CD14-positive monocyte (primary cell): Measurements from ENCODE around the gene FNIP2. TPM values are rescaled to one million over a fixed set of nuclear protein-coding genes. Genes with fewer than 3 reads are reported as not detected.

ENCODE experiments used
- DNase-seq, 3 donors: peaks; one replicate each; pipeline ENCODE4 v3.0.0-alpha.2; 2011 to 2022
- H2AFZ ChIP-seq: 2 replicates; pipeline ENCODE4 v1.6.0; 2012; ENCODE audit warnings: mild to moderate bottlenecking, low read depth, low read length, inconsistent platforms; ENCODE audit not compliant: insufficient read depth, poor library complexity, severe bottlenecking
- H3K27ac ChIP-seq, 2 donors: 1 replicate in 1 of 2; 2 replicates in 1 of 2; pipeline ENCODE4 v1.5.1; 2012 to 2013; ENCODE audit warnings: low read length in 2 of 2, control low read depth in 1 of 2, inconsistent platforms in 1 of 2, low read depth in 1 of 2, mild to moderate bottlenecking in 1 of 2
- H3K27me3 ChIP-seq, 2 donors: one replicate each; pipeline versions ENCODE4 v1.6.0 to v1.6.1; 2011 to 2013; ENCODE audit warnings: low read length in 2 of 2; ENCODE audit not compliant: control insufficient read depth in 2 of 2, insufficient read depth in 2 of 2
- H3K36me3 ChIP-seq, 2 donors: replicated peaks in 1 of 2; 1 replicate in 1 of 2; 2 replicates in 1 of 2; pipeline versions ENCODE4 v1.5.1 to v1.6.1; 2012 to 2013; ENCODE audit warnings: low read length in 2 of 2, control low read depth in 1 of 2, inconsistent platforms in 1 of 2, mild to moderate bottlenecking in 1 of 2; ENCODE audit not compliant: insufficient read depth in 2 of 2, control insufficient read depth in 1 of 2
- H3K4me1 ChIP-seq, 2 donors: 1 replicate in 1 of 2; 2 replicates in 1 of 2; pipeline versions ENCODE4 v1.5.1 to v1.6.1; 2012 to 2013; ENCODE audit warnings: low read length in 2 of 2, control low read depth in 1 of 2, inconsistent platforms in 1 of 2, mild to moderate bottlenecking in 1 of 2, moderate library complexity in 1 of 2; ENCODE audit not compliant: insufficient read depth in 2 of 2, control insufficient read depth in 1 of 2
- H3K4me2 ChIP-seq: replicated peaks from 2 replicates; pipeline ENCODE3; 2012; ENCODE audit warnings: low read length, moderate library complexity, mild to moderate bottlenecking; ENCODE audit not compliant: poor library complexity, severe bottlenecking; ENCODE audit errors: extremely low read depth
- H3K4me3 ChIP-seq, 3 experiments: fragments of 200-600 bp in 1 of 3; sonication (generic) in 1 of 3; replicated peaks in 1 of 3; 1 replicate in 2 of 3; 2 replicates in 1 of 3; pipeline ENCODE4 v1.5.1; 2011 to 2013; ENCODE audit warnings: low read length in 3 of 3, mild to moderate bottlenecking in 3 of 3, control low read depth in 2 of 3, low read depth in 2 of 3, inconsistent platforms in 1 of 3, moderate library complexity in 1 of 3
- H3K79me2 ChIP-seq: 2 replicates; pipeline ENCODE4 v1.6.0; 2012; ENCODE audit warnings: mild to moderate bottlenecking, control low read depth, inconsistent platforms, low read length, moderate library complexity; ENCODE audit not compliant: insufficient read depth
- H3K9ac ChIP-seq: 2 replicates; pipeline ENCODE4 v1.6.0; 2017; ENCODE audit warnings: low read length, mild to moderate bottlenecking; ENCODE audit not compliant: insufficient read depth, poor library complexity, severe bottlenecking
- H3K9me3 ChIP-seq, 2 donors: replicated peaks in 1 of 2; 1 replicate in 1 of 2; 2 replicates in 1 of 2; pipeline versions ENCODE4 v1.5.1 to v1.6.1; 2012 to 2013; ENCODE audit warnings: low read length in 2 of 2, control low read depth in 1 of 2; ENCODE audit not compliant: control insufficient read depth in 1 of 2, insufficient read depth in 1 of 2
- H4K20me1 ChIP-seq: 2 replicates; pipeline ENCODE4 v1.6.0; 2012; ENCODE audit warnings: mild to moderate bottlenecking, low read length, control low read depth, moderate library complexity; ENCODE audit not compliant: insufficient read depth
- H3K27ac Mint-ChIP-seq, 7 donors: one replicate each; pipeline ENCODE4 v1.8.0; 2020; ENCODE audit warnings: mild to moderate bottlenecking in 7 of 7, mixed read lengths in 7 of 7, moderate library complexity in 6 of 7, inconsistent platforms in 2 of 7
- H3K27me3 Mint-ChIP-seq, 3 donors: one replicate each; pipeline ENCODE4 v1.8.0; 2021 to 2022; ENCODE audit warnings: low read depth in 3 of 3, mild to moderate bottlenecking in 3 of 3, mixed read lengths in 3 of 3, moderate library complexity in 3 of 3, inconsistent platforms in 1 of 3
- H3K36me3 Mint-ChIP-seq, 2 donors: one replicate each; pipeline ENCODE4 v1.8.0; 2020; ENCODE audit warnings: mixed read lengths in 2 of 2, inconsistent platforms in 1 of 2, mild to moderate bottlenecking in 1 of 2
- H3K4me1 Mint-ChIP-seq: one replicate; pipeline ENCODE4 v1.8.0; 2020; ENCODE audit warnings: mild to moderate bottlenecking, mixed read lengths
- H3K4me3 Mint-ChIP-seq, 2 donors: one replicate each; pipeline ENCODE4 v1.8.0; 2020; ENCODE audit warnings: mild to moderate bottlenecking in 2 of 2, mixed read lengths in 2 of 2, moderate library complexity in 1 of 2
- H3K9me3 Mint-ChIP-seq, 7 donors: one replicate each; pipeline ENCODE4 v1.8.0; 2020 to 2022; ENCODE audit warnings: mixed read lengths in 7 of 7, mild to moderate bottlenecking in 6 of 7, moderate library complexity in 6 of 7, inconsistent platforms in 2 of 7
- WGBS: methylation state at CpG from one replicate; pipeline ENCODE4 v1.1.5; 2013; ENCODE audit warnings: missing lambda C conversion rate; ENCODE audit not compliant: insufficient coverage; 5-methylcytosine and 5-hydroxymethylcytosine counted together
- intact Hi-C, 2 donors: fragments of 100-400 bp; cut with micrococcal nuclease; formaldehyde crosslinking; loops; one replicate each; pipeline versions ENCODE4 v1.15.0 to v1.15.1; 2023
- polyA plus RNA-seq, 3 donors: library from polyadenylated mRNA; depleted of rRNA in 1 of 3; unstranded in 2 of 3; stranded (reverse) in 1 of 3; fragments of 300-500 nt in 2 of 3; fragments of >200 nt in 1 of 3; fragmentation: Illumina TruSeq in 2 of 3; gene quantifications; 1 replicate in 2 of 3; 2 replicates in 1 of 3; pipeline ENCODE4 v1.2.3, GENCODE V29; 2012 to 2021
- TF ChIP-seq, protein P1 (sequence below): fragments of 200-600 bp; IDR thresholded peaks from one replicate; pipeline ENCODE4 v1.8.0; 2022; ENCODE audit warnings: antibody characterized with exemption, mild to moderate bottlenecking

The FNIP2 gene
- polyA plus RNA-seq, 3 donors, result 3.5 to 7.7 (median 5.7) TPM

DNA sequence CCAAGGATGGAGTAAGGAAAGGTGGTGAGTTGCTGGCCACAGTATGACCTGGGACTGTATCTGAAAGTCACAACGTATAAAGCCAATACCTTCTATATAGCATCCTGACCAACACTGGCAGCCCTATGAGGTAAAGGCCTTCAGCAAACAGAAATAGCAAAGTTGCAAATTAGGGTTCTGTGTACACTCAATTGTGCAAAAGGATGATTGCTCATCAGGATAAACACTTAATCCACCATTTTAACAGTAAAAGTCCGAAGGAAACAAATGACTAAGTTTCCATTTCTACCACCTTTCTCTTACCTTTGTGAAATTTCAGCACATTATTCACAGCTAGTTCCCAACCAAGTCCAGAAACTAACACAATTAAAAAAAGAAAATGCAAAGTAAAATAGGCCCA, 1.4 kb upstream of the FNIP2 start:
- Mint-ChIP-seq H3K4me1 (peaks cover 53% of the 10 kb centered on the region), H3K27ac (peak overlapping the region; percentile 46 to 96 (median 90)), H3K4me3 (no peak overlapping the region), H3K9me3 (peaks cover 0 to 2% (median 0%) of the 10 kb centered on the region in 7 donors), H3K36me3 (no peaks in the 10 kb centered on the region), H3K27me3 (peaks cover 0 to 2% (median 0%) of the 10 kb centered on the region in 3 donors)
- Histone ChIP-seq H3K4me1 (peaks cover 41 to 51% of the 10 kb centered on the region in 2 donors), H3K27ac (peak overlapping the region in 1 of 2 donors; percentile 55), H2AFZ (no peak overlapping the region), H3K9ac (no peak overlapping the region), H3K9me3 (no peaks in the 10 kb centered on the region), H3K27me3 (no peaks in the 10 kb centered on the region), H3K4me3 (no peak overlapping the region), H3K79me2 (peaks cover 31% of the 10 kb centered on the region), H3K4me2 (no peak overlapping the region), H3K36me3 (no peaks in the 10 kb centered on the region), H4K20me1 (peaks cover 17% of the 10 kb centered on the region)
- TF ChIP-seq, protein P1, sequence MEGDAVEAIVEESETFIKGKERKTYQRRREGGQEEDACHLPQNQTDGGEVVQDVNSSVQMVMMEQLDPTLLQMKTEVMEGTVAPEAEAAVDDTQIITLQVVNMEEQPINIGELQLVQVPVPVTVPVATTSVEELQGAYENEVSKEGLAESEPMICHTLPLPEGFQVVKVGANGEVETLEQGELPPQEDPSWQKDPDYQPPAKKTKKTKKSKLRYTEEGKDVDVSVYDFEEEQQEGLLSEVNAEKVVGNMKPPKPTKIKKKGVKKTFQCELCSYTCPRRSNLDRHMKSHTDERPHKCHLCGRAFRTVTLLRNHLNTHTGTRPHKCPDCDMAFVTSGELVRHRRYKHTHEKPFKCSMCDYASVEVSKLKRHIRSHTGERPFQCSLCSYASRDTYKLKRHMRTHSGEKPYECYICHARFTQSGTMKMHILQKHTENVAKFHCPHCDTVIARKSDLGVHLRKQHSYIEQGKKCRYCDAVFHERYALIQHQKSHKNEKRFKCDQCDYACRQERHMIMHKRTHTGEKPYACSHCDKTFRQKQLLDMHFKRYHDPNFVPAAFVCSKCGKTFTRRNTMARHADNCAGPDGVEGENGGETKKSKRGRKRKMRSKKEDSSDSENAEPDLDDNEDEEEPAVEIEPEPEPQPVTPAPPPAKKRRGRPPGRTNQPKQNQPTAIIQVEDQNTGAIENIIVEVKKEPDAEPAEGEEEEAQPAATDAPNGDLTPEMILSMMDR, result no peak
- intact Hi-C loops, result loop anchor here (5.0 kb wide), 2 partner anchors 45 kb away; partner anchors contain the start of gene PPID (in 1 of the 2)
- WGBS, result no CpG with 5 or more reads among the region's 2 CpGs
- peak in 1 of 3 donors; percentile 44 for DNase-seq

DNA sequence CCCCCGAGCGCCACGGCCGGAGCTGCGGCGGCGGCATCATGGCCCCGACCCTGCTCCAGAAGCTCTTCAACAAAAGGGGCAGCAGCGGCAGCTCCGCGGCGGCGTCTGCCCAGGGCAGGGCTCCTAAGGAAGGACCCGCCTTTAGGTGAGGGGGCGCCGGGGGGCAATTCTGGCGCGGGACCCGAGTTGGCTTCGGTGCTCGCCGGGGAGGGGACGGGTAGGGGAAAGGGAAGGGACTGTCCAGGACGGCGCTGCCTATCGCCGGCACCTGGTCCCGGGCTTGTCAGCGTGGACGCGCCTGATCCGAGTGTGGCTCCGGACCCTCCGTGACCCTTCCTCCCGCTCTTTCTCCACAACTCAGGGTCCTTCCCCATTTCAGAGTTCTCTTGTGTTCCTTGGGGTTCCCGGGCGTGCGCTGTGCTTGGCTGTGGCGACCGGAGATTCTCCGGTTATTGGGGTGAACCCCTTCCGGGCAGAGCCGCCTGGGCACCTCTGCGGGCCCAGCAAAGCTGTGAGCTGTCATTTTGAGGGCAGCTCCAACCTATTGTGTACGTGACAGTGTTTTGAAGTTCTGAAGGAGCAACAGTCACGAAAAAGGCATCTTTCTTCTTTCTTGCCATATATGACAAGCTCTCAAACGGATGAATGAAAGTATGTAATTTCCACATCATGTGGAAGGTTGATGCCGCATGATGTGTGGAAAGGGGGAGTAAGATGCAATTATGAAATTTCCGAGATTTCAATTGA, 522 bp downstream of the FNIP2 start:
- H3K4me1 ChIP-seq, result peaks cover 41 to 51% of the 10 kb centered on the region in 2 donors
- intact Hi-C loops, result loop anchor here (5.0 kb wide), 2 partner anchors 43 to 47 kb away; partner anchors contain the start of gene PPID (in 1 of the 2)
- H3K4me1 Mint-ChIP-seq, result peaks cover 60% of the 10 kb centered on the region

More for the DNA sequence above, 522 bp downstream of the FNIP2 start:
- H3K9ac ChIP-seq, result peak overlapping the region; percentile 86
- no peaks in the 10 kb centered on the region for H3K36me3 ChIP-seq
- Mint-ChIP-seq H3K27ac (peak overlapping the region; percentile 93 to 99 (median 96)), H3K4me3 (peak overlapping the region; percentile 98 to 100), H3K36me3 (peaks cover 0 to 3% of the 10 kb centered on the region in 2 donors), H3K9me3 (peaks cover 0 to 2% (median 0%) of the 10 kb centered on the region in 7 donors), H3K27me3 (peaks cover 0 to 2% (median 0%) of the 10 kb centered on the region in 3 donors)
- 0% methylated on average over 27 of the region's 49 CpGs for WGBS
- H3K4me2 ChIP-seq, result peak overlapping the region; percentile 71
- peak; percentile 46 to 86 (median 56) for DNase-seq
- H3K27ac ChIP-seq, result peak overlapping the region; percentile 86 to 90
- H3K4me3 ChIP-seq, result peak overlapping the region; percentile 50 to 95 (median 90)
- H4K20me1 ChIP-seq, result peaks cover 17% of the 10 kb centered on the region
- H2AFZ ChIP-seq, result peak overlapping the region; percentile 76
- TF ChIP-seq, protein P1, result no peak
- H3K27me3 ChIP-seq, result no peaks in the 10 kb centered on the region
- no peaks in the 10 kb centered on the region for H3K9me3 ChIP-seq
- peaks cover 50% of the 10 kb centered on the region for H3K79me2 ChIP-seq
